NCI-H82 treated with DMSO at 0.1 percent for 48 hours (cell line): ENCODE measurements around the gene GP1BB.

Experiments used
- DNase-seq: peaks from one replicate; lab custom pipeline; 2025; ENCODE audit not compliant: unreplicated experiment; lab: John Stamatoyannopoulos, UW

GP1BB gene

GRCh38 chr22:19739911-19740449, 16.6 kb downstream of the GP1BB start:
- DNase-seq: no peak

- no peak for DNase-seq
These were observed 17.2 kb downstream of the GP1BB start for GRCh38 chr22:19740586-19740985.

GRCh38 chr22:19741053-19741452, 17.7 kb downstream of the GP1BB start:
- DNase-seq: no peak

GRCh38 chr22:19742160-19743066, 19.1 kb downstream of the GP1BB start:
- no peak for DNase-seq

GRCh38 chr22:19743081-19743480, 19.7 kb downstream of the GP1BB start:
- no peak for DNase-seq

GRCh38 chr22:19743651-19744050, 20.3 kb downstream of the GP1BB start:
- DNase-seq: no peak

GRCh38 chr22:19744350-19745006, 21.1 kb downstream of the GP1BB start:
- no peak for DNase-seq

- DNase-seq: no peak
These were observed 22.1 kb downstream of the GP1BB start for GRCh38 chr22:19745155-19746101.

GRCh38 chr22:19746726-19747125, 23.4 kb downstream of the GP1BB start:
- no peak for DNase-seq

- DNase-seq: no peak
These were observed 24.2 kb downstream of the GP1BB start for GRCh38 chr22:19747551-19747950.

- DNase-seq: no peak
These were observed 24.8 kb downstream of the GP1BB start for GRCh38 chr22:19748139-19748538.

GRCh38 chr22:19748991-19749664, 25.8 kb downstream of the GP1BB start:
- DNase-seq: no peak

GRCh38 chr22:19749876-19750275, 26.5 kb downstream of the GP1BB start:
- no peak for DNase-seq

GRCh38 chr22:19750507-19751490, 27.5 kb downstream of the GP1BB start:
- DNase-seq: no peak

GRCh38 chr22:19751497-19752245, 28.3 kb downstream of the GP1BB start:
- DNase-seq: no peak

GRCh38 chr22:19753090-19753842, 29.9 kb downstream of the GP1BB start:
- DNase-seq: no peak

- DNase-seq: no peak
These were observed 30.8 kb downstream of the GP1BB start for GRCh38 chr22:19753996-19754700.
